Panc1 (cell line): ENCODE results near the gene EDDM13. TPM values are rescaled to one million over a fixed set of nuclear protein-coding genes. Genes with fewer than 3 reads are reported as not detected.
A peak's percentile ranks its signal among the peaks of the same experiment; 100 is the strongest.

Experiments
- ATAC-seq: fragments of 200-7000 bp; cut with Tn5 transposase; 2 replicates; pipeline ENCODE4 v1.9.1; 2020; ENCODE audit warnings: mild to moderate bottlenecking, moderate library complexity
- BruUV-seq: library from RNA; stranded (reverse); fragments of 400-500 nt; replicated peaks from 2 replicates; lab custom pipeline; 2021; lab: Mats Ljungman, UMichigan
- CTCF ChIA-PET: fragments of 300-600 bp; sonication (Branson Sonifier 250); formaldehyde crosslinking; loops from one replicate; lab custom pipeline; 2022; ENCODE audit warnings: antibody characterized with exemption; lab: Charles Lee
- POLR2A ChIA-PET: fragments of 300-600 bp; sonication (Branson Sonifier 250); formaldehyde crosslinking; loops from one replicate; lab custom pipeline; 2022; ENCODE audit warnings: antibody characterized with exemption; lab: Charles Lee
- DNase-seq: peaks from one replicate; pipeline ENCODE4 v3.0.0-alpha.2; 2010; ENCODE audit warnings: low read depth, low spot score
- H3K27ac ChIP-seq: 2 replicates; pipeline ENCODE4 v1.5.1; 2011; ENCODE audit warnings: mild to moderate bottlenecking, low read length, inconsistent platforms
- H3K27me3 ChIP-seq: fragments of 200-500 bp; sonication (Bioruptor generic); 2 replicates; pipeline ENCODE4 v1.6.0; 2014; ENCODE audit warnings: low read length, inconsistent platforms; ENCODE audit not compliant: control insufficient read depth, insufficient read depth
- H3K36me3 ChIP-seq: fragments of 200-500 bp; sonication (Bioruptor generic); 2 replicates; pipeline ENCODE4 v1.5.1; 2014; ENCODE audit warnings: inconsistent platforms, mild to moderate bottlenecking, low read length, moderate library complexity; ENCODE audit not compliant: control insufficient read depth, insufficient read depth
- H3K4me1 ChIP-seq: 2 replicates; pipeline ENCODE4 v1.5.1; 2011; ENCODE audit warnings: inconsistent platforms, mild to moderate bottlenecking, low read length, moderate library complexity; ENCODE audit not compliant: control insufficient read depth, insufficient read depth
- H3K4me3 ChIP-seq, 2 experiments: 2 replicates each; pipeline ENCODE4 v1.5.1; 2011 to 2012; ENCODE audit warnings: low read depth in 2 of 2, low read length in 2 of 2, mild to moderate bottlenecking in 2 of 2, inconsistent platforms in 1 of 2, moderate library complexity in 1 of 2
- H3K9me3 ChIP-seq: fragments of 200-500 bp; sonication (Bioruptor generic); 2 replicates; pipeline ENCODE4 v1.5.1; 2014; ENCODE audit warnings: low read depth, mild to moderate bottlenecking, inconsistent platforms, low read length, moderate library complexity; ENCODE audit not compliant: control insufficient read depth, insufficient read depth
- POLR2AphosphoS5 ChIP-seq: IDR thresholded peaks from 2 replicates; pipeline ENCODE4 v1.6.1; 2012; ENCODE audit warnings: mild to moderate bottlenecking, low read depth, low read length, moderate library complexity
- SIN3A ChIP-seq: IDR thresholded peaks from 2 replicates; pipeline ENCODE4 v1.6.1; 2012; ENCODE audit warnings: low read depth, mild to moderate bottlenecking, low read length, moderate library complexity, borderline replicate concordance; ENCODE audit not compliant: insufficient read depth
- TCF7L2 ChIP-seq: IDR thresholded peaks from 2 replicates; pipeline ENCODE4 v1.6.1; 2011; ENCODE audit warnings: mild to moderate bottlenecking, low read depth, low read length, inconsistent platforms
- in situ Hi-C: cut with HindIII; loops from 2 replicates; pipeline ENCODE4 v1.10.0; 2016; ENCODE audit warnings: low sequenced_read_pairs, low pct_unique_long_range_greater_than_20kb
- intact Hi-C: fragments of 100-400 bp; cut with micrococcal nuclease; formaldehyde crosslinking; loops from one replicate; pipeline ENCODE4 v1.10.0; 2022; ENCODE audit not compliant: unreplicated experiment
- total RNA-seq: library from RNA; stranded (reverse); gene quantifications from one replicate; pipeline ENCODE4 v1.2.1, GENCODE V29; 2021; ENCODE audit not compliant: unreplicated experiment
- TF ChIP-seq, protein P1 (sequence below): fragments of 450-650 bp; IDR thresholded peaks from 2 replicates; pipeline ENCODE4 v1.5.1; 2017; ENCODE audit warnings: mild to moderate bottlenecking
- TF ChIP-seq, protein P2 (sequence below), 2 experiments: IDR thresholded peaks; 2 replicates each; pipeline ENCODE4 v1.6.1; 2011 to 2012; ENCODE audit warnings: low read depth in 2 of 2, control low read depth in 1 of 2, low read length in 1 of 2, mild to moderate bottlenecking in 1 of 2, moderate library complexity in 1 of 2; ENCODE audit not compliant: insufficient read depth in 1 of 2

EDDM13 gene
- total RNA-seq, 1 experiment from 2014 or later: not detected

DNA sequence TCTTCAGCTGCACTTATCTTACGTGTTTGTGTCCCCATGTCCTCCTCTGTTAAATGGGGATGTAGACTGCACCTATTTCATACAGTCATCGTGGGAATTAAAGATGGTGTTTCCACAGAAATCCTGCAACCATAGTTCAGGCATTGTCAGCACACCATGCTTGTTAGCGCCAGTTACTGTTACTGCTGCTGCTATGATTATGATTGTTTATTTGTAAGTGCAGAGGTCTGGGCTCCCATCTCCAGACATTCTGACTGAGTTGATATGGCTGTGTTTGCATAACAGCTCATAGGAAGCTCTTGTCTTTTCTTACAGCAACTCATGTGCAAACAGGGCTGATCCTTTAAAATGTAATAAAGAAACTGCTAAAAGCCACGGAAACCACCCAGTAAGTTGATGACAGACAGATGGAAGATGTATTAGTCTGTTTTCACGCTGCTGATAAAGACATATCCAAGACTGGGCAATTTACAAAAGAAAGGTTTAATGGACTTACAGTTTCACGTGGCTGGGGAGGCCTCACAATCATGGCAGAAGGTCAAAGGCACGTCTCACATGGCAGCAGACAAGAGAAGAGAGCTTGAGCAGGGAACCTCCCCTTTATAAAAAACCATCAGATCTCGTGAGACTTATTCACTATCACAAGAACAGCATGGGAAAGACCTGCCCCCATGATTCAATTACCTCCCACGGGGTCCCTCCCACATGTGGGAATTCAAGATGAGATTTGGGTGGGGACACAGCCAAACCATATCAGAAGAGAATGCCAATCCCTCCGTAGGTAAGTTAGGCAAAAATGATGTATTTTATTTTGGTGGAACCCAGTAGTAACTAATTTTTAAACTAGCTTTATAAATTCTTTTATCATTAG lies 40.5 kb downstream of the EDDM13 start:
- Histone ChIP-seq H3K9me3 (no peaks in the 10 kb centered on the region), H3K27me3 (no peaks in the 10 kb centered on the region), H3K27ac (no peak overlapping the region; the same call in 1 of the 2 replicates), H3K4me1 (peaks cover 11% of the 10 kb centered on the region; the same call in 1 of the 2 replicates), H3K4me3 (no peak overlapping the region), H3K36me3 (no peaks in the 10 kb centered on the region)
- in situ Hi-C loops (no loop called here), intact Hi-C loops (no loop called here)
- TF ChIP-seq, protein P1, sequence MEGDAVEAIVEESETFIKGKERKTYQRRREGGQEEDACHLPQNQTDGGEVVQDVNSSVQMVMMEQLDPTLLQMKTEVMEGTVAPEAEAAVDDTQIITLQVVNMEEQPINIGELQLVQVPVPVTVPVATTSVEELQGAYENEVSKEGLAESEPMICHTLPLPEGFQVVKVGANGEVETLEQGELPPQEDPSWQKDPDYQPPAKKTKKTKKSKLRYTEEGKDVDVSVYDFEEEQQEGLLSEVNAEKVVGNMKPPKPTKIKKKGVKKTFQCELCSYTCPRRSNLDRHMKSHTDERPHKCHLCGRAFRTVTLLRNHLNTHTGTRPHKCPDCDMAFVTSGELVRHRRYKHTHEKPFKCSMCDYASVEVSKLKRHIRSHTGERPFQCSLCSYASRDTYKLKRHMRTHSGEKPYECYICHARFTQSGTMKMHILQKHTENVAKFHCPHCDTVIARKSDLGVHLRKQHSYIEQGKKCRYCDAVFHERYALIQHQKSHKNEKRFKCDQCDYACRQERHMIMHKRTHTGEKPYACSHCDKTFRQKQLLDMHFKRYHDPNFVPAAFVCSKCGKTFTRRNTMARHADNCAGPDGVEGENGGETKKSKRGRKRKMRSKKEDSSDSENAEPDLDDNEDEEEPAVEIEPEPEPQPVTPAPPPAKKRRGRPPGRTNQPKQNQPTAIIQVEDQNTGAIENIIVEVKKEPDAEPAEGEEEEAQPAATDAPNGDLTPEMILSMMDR: no peak
- TF ChIP-seq TCF7L2 (no peak), SIN3A (no peak), POLR2AphosphoS5 (no peak)
- TF ChIP-seq, protein P2, sequence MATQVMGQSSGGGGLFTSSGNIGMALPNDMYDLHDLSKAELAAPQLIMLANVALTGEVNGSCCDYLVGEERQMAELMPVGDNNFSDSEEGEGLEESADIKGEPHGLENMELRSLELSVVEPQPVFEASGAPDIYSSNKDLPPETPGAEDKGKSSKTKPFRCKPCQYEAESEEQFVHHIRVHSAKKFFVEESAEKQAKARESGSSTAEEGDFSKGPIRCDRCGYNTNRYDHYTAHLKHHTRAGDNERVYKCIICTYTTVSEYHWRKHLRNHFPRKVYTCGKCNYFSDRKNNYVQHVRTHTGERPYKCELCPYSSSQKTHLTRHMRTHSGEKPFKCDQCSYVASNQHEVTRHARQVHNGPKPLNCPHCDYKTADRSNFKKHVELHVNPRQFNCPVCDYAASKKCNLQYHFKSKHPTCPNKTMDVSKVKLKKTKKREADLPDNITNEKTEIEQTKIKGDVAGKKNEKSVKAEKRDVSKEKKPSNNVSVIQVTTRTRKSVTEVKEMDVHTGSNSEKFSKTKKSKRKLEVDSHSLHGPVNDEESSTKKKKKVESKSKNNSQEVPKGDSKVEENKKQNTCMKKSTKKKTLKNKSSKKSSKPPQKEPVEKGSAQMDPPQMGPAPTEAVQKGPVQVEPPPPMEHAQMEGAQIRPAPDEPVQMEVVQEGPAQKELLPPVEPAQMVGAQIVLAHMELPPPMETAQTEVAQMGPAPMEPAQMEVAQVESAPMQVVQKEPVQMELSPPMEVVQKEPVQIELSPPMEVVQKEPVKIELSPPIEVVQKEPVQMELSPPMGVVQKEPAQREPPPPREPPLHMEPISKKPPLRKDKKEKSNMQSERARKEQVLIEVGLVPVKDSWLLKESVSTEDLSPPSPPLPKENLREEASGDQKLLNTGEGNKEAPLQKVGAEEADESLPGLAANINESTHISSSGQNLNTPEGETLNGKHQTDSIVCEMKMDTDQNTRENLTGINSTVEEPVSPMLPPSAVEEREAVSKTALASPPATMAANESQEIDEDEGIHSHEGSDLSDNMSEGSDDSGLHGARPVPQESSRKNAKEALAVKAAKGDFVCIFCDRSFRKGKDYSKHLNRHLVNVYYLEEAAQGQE (IDR thresholded peaks at IDR 0.05; ENCODE audit: insufficient read depth in 1 of 2, low read depth in 2 of 2, low read length in 1 of 2): no peak
- BruUV-seq: TSS peak; percentile 53
- POLR2A ChIA-PET: no interaction called here
- DNase-seq (no peak), ATAC-seq (no peak)
- CTCF ChIA-PET: no interaction called here

DNA sequence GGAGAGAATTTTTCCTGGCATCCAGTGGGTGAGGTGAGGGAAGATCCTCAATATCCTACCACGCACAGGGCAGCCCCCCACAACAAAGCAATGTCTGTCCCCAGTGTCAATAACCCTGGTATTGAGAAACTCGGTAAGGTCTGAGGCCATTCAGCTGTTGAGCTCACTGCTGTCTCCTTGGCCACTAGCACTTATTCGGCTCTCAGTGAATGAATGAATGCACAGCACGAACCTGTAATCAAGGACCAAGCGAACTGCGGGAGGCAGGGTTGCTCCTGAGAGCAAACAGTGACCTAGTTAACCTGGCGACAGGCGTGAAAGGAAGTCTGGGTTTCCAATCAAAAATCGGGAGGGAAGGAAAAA lies 41.5 kb downstream of the EDDM13 start:
- intact Hi-C loops (no loop called here), in situ Hi-C loops (no loop called here)
- DNase-seq (no peak), ATAC-seq (no peak)
- Histone ChIP-seq H3K27me3 (no peaks in the 10 kb centered on the region), H3K27ac (peak overlapping the region; percentile 98), H3K4me3 (peak overlapping the region; percentile 84 to 99), H3K4me1 (peaks cover 11% of the 10 kb centered on the region; the same call in 1 of the 2 replicates), H3K36me3 (no peaks in the 10 kb centered on the region), H3K9me3 (no peaks in the 10 kb centered on the region)
- BruUV-seq: no TSS peak
- TF ChIP-seq TCF7L2: no peak
- no peak for TF ChIP-seq SIN3A
- TF ChIP-seq, protein P1: no peak
- TF ChIP-seq, protein P2 (IDR thresholded peaks at IDR 0.05; ENCODE audit: insufficient read depth in 1 of 2, low read depth in 2 of 2, low read length in 1 of 2): no peak
- TF ChIP-seq POLR2AphosphoS5: no peak
- ChIA-PET POLR2A (interaction anchor here (0.7 to 1.2 kb wide), 5 partner anchors 13 to 146 kb away, joined by 3 to 6 read pairs (median 4); no protein-coding TSS in a partner anchor), CTCF (interaction anchor here (1.1 kb wide), 1 partner anchor 248 kb away, joined by 4 read pairs; no protein-coding TSS in a partner anchor)
